Calu3 (cell line): Measurements from ENCODE around the gene MGA. TPM values are rescaled to one million over a fixed set of nuclear protein-coding genes. Genes with fewer than 3 reads are reported as not detected.

Experiments
- BruUV-seq: library from RNA; stranded (reverse); fragments of 400-500 nt; replicated peaks from 2 replicates; lab custom pipeline; 2021; lab: Mats Ljungman, UMichigan
- CTCF ChIA-PET: fragments of 300-600 bp; sonication (Branson Sonifier 250); formaldehyde crosslinking; loops from one replicate; lab custom pipeline; 2022; ENCODE audit warnings: antibody characterized with exemption; lab: Charles Lee
- DNase-seq: peaks from one replicate; pipeline ENCODE4 v3.0.0; 2022
- H3K27ac Mint-ChIP-seq: one replicate; pipeline ENCODE4 v1.8.0; 2022; ENCODE audit warnings: mixed read lengths; ENCODE audit not compliant: unreplicated experiment
- H3K27me3 Mint-ChIP-seq: one replicate; pipeline ENCODE4 v1.8.0; 2022; ENCODE audit warnings: mixed read lengths; ENCODE audit not compliant: unreplicated experiment
- H3K36me3 Mint-ChIP-seq: one replicate; pipeline ENCODE4 v1.8.0; 2022; ENCODE audit warnings: mild to moderate bottlenecking, moderate library complexity, mixed read lengths; ENCODE audit not compliant: insufficient read depth, unreplicated experiment
- H3K4me1 Mint-ChIP-seq: one replicate; pipeline ENCODE4 v1.8.0; 2022; ENCODE audit warnings: mild to moderate bottlenecking, low read depth, mixed read lengths; ENCODE audit not compliant: unreplicated experiment
- H3K4me3 Mint-ChIP-seq: one replicate; pipeline ENCODE4 v1.8.0; 2022; ENCODE audit warnings: mild to moderate bottlenecking, low read depth, moderate library complexity, mixed read lengths; ENCODE audit not compliant: unreplicated experiment
- H3K9me3 Mint-ChIP-seq: one replicate; pipeline ENCODE4 v1.8.0; 2022; ENCODE audit warnings: low read depth, mixed read lengths; ENCODE audit not compliant: unreplicated experiment
- intact Hi-C: fragments of 100-400 bp; cut with micrococcal nuclease; formaldehyde crosslinking; loops from one replicate; pipeline ENCODE4 v1.10.0; 2022; ENCODE audit not compliant: unreplicated experiment
- total RNA-seq: library from RNA; stranded (reverse); gene quantifications from 2 replicates; pipeline ENCODE4 v1.2.3, GENCODE V29; 2022
- TF ChIP-seq, protein P1 (sequence below): fragments of 200-600 bp; IDR thresholded peaks from one replicate; pipeline ENCODE4 v1.8.0; 2022; ENCODE audit warnings: antibody characterized with exemption; ENCODE audit not compliant: unreplicated experiment

Gene MGA
- total RNA-seq, 1 experiment from 2014 or later: 26.4 TPM

DNA sequence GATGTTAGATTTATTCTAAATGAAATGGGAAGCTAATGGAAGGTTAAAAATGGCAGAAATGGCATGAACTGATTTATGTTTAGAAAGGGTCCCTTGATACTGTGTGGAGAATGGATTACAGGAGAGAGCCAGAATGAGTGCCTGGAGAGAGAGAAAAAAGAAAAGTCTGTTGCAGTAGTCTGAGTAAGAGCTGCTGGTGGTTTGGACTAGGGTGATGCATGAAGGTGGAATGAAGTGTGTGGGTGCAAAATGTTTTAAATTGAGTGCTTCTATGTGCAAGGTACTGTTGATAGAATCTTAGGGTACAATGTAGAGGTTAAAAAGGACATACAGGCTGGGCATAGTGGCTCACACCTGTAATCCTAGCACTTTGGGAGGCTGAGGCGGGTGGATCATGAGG is 11.4 kb upstream of the MGA start:
- CTCF ChIA-PET: no interaction called here
- no peak overlapping the region for H3K27ac Mint-ChIP-seq
- H3K27me3 Mint-ChIP-seq: no peaks in the 10 kb centered on the region
- no peaks in the 10 kb centered on the region for H3K36me3 Mint-ChIP-seq
- TF ChIP-seq, protein P1, sequence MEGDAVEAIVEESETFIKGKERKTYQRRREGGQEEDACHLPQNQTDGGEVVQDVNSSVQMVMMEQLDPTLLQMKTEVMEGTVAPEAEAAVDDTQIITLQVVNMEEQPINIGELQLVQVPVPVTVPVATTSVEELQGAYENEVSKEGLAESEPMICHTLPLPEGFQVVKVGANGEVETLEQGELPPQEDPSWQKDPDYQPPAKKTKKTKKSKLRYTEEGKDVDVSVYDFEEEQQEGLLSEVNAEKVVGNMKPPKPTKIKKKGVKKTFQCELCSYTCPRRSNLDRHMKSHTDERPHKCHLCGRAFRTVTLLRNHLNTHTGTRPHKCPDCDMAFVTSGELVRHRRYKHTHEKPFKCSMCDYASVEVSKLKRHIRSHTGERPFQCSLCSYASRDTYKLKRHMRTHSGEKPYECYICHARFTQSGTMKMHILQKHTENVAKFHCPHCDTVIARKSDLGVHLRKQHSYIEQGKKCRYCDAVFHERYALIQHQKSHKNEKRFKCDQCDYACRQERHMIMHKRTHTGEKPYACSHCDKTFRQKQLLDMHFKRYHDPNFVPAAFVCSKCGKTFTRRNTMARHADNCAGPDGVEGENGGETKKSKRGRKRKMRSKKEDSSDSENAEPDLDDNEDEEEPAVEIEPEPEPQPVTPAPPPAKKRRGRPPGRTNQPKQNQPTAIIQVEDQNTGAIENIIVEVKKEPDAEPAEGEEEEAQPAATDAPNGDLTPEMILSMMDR: no peak
- H3K4me1 Mint-ChIP-seq: no peaks in the 10 kb centered on the region
- no peak for DNase-seq
- H3K9me3 Mint-ChIP-seq: no peaks in the 10 kb centered on the region
- no peak overlapping the region for H3K4me3 Mint-ChIP-seq
- intact Hi-C loops: no loop called here
- BruUV-seq: no TSS peak

DNA sequence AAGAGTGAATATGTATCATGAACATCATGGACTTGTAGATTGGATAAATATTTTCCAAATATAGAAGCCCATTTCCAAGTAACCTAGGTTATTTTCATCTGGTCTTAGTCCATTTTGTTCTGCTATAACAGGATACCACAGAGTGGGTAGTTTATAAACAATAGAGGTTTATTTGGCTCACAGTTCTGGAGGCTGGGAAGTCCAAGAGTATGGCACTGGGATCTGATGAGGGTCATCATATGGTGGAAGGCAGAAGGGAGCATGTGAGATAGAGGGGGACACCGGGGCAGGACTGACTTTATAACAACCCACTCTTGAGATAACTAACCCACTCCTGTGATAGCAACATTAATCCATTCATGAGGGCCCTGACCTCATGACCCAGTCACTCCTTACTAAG is 9.4 kb upstream of the MGA start:
- DNase-seq: no peak
- H3K36me3 Mint-ChIP-seq: no peaks in the 10 kb centered on the region
- H3K27me3 Mint-ChIP-seq: no peaks in the 10 kb centered on the region
- no peaks in the 10 kb centered on the region for H3K9me3 Mint-ChIP-seq
- intact Hi-C loops: no loop called here
- no TSS peak for BruUV-seq
- no peak overlapping the region for H3K27ac Mint-ChIP-seq
- CTCF ChIA-PET: no interaction called here
- H3K4me1 Mint-ChIP-seq: no peaks in the 10 kb centered on the region
- no peak overlapping the region for H3K4me3 Mint-ChIP-seq
- TF ChIP-seq, protein P1: no peak

DNA sequence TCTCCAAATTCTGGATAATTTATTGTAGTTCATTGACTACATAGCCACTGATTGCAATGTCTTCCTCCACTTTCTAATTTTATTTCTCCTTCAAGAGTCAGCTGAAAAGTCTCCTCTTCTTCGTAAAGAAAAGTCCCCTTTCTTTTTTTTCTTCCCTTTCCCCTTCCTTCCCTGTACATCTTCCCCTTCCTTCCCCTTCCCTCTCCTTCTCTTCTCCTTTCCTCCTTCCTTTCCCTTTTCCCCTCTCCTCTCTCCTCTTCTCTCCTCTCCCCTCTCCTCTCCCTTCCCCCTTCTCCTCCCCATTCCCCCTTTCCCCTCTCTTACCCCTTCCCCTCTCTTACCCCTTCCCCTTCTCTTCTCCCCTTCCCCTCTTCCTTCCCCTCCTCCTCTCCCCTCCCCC is 8.8 kb upstream of the MGA start:
- no peaks in the 10 kb centered on the region for H3K9me3 Mint-ChIP-seq
- no TSS peak for BruUV-seq
- CTCF ChIA-PET: no interaction called here
- no peaks in the 10 kb centered on the region for H3K4me1 Mint-ChIP-seq
- no peak overlapping the region for H3K4me3 Mint-ChIP-seq
- H3K36me3 Mint-ChIP-seq: no peaks in the 10 kb centered on the region
- TF ChIP-seq, protein P1: no peak
- DNase-seq: no peak
- no peak overlapping the region for H3K27ac Mint-ChIP-seq
- no peaks in the 10 kb centered on the region for H3K27me3 Mint-ChIP-seq
- intact Hi-C loops: no loop called here

DNA sequence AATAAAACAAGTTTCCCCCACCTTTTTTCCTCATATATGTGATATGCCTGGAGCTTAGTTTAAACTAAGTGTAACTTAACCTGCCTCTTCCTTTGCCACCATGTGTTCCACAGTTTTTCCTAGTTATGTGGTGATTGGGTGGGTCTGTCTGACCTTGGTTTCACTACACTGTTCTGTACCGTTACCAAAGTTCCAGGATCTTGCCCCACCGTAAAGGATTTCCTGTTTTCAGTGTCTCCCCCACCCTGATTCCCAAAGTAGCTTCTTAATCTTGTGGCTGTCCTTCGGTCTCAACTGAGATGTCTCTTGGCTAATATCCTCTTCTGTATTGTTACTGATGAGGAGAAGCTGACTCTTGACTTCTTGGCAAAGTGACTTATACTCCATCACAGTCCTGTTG is 6.4 kb upstream of the MGA start:
- Mint-ChIP-seq H3K36me3 (no peaks in the 10 kb centered on the region), H3K27ac (no peak overlapping the region), H3K9me3 (no peaks in the 10 kb centered on the region), H3K4me3 (no peak overlapping the region), H3K4me1 (no peaks in the 10 kb centered on the region), H3K27me3 (no peaks in the 10 kb centered on the region)
- TF ChIP-seq, protein P1: no peak
- no TSS peak for BruUV-seq
- intact Hi-C loops: no loop called here
- no peak for DNase-seq
- CTCF ChIA-PET: no interaction called here
